Measurements from ENCODE around the gene ITGAX. TPM values are rescaled to one million over a fixed set of nuclear protein-coding genes. Genes with fewer than 3 reads are reported as not detected.
"Not testable (repeated sequence)": the region's sequence is repeated elsewhere in the genome, so short reads cannot be mapped to it uniquely, and the experiment has no call there.

ITGAX gene
- polyA plus RNA-seq, 1 of the 3 experiments (the other 2 are of a cell fraction), result 0.66 TPM

- TF ChIP-seq EZH2phosphoT487 (IDR thresholded peaks at IDR 0.05; ENCODE audit: borderline replicate concordance, low read depth), result no peak
- TF ChIP-seq ZBTB33 (IDR thresholded peaks at IDR 0.05; ENCODE audit: borderline replicate concordance, low read depth), result no peak
Measured at GRCh38 chr16:31305219-31305618, 49.8 kb upstream of the ITGAX start (continued).

DNA sequence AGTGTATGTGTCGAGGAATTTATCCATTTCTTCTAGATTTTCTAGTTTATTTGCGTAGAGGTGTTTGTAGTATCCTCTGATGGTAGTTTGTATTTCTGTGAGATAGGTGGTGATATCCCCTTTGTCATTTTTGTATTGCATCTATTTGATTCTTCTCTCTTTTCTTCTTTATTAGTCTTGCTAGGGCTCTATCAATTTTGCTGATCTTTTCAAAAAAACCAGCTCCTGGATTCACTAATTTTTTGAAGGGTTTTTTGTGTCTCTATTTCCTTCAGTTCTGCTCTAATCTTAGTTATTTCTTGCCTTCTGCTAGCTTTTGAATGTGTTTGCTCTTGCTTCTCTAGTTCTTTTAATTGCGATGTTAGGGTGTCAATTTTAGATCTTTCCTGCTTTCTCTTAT, 46.6 kb upstream of the ITGAX start:
- DNase-seq; H3K79me2 ChIP-seq (ENCODE audit: insufficient read depth); H3F3A ChIP-seq (replicated peaks; ENCODE audit: insufficient read depth); H3K4me3 ChIP-seq (ENCODE audit: low read depth in 2 of 2, low read length in 1 of 2); H3K4me1 ChIP-seq (ENCODE audit: control insufficient read depth in 1 of 2, insufficient read depth in 2 of 2, low read depth in 1 of 2, low read length in 1 of 2); H3K36me3 ChIP-seq (replicated peaks in 1 of 2; ENCODE audit: control insufficient read depth in 1 of 2, insufficient read depth in 2 of 2, low read length in 1 of 2); H3K9ac ChIP-seq; H3K4me2 ChIP-seq; H4K20me1 ChIP-seq (ENCODE audit: insufficient read depth); H3K9me3 ChIP-seq; CTCF ChIA-PET; H3K9me2 ChIP-seq; H3K27ac ChIP-seq (ENCODE audit: low read depth in 2 of 2, low read length in 1 of 2); POLR2A ChIA-PET; H2AFZ ChIP-seq (ENCODE audit: low read depth); H3K27me3 ChIP-seq (ENCODE audit: insufficient read depth): not testable (repeated sequence)
- 7% methylated on average over 3 of the region's 3 CpGs for WGBS (ENCODE audit: low lambda C conversion rate)

GRCh38 chr16:31322500-31322899, 32.5 kb upstream of the ITGAX start:
- no peaks in the 10 kb centered on the region for H3K9me3 ChIP-seq
- H4K20me1 ChIP-seq (ENCODE audit: insufficient read depth), result no peaks in the 10 kb centered on the region
- H3K4me3 ChIP-seq (ENCODE audit: low read depth in 2 of 2, low read length in 1 of 2), result no peak overlapping the region
- TF ChIP-seq EZH2phosphoT487 (IDR thresholded peaks at IDR 0.05; ENCODE audit: borderline replicate concordance, low read depth), result no peak
- TF ChIP-seq RXRA (IDR thresholded peaks at IDR 0.05; ENCODE audit: borderline replicate concordance, low read depth), result no peak
- TF ChIP-seq, protein P1, sequence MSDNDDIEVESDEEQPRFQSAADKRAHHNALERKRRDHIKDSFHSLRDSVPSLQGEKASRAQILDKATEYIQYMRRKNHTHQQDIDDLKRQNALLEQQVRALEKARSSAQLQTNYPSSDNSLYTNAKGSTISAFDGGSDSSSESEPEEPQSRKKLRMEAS (IDR thresholded peaks at IDR 0.05; ENCODE audit: low read depth), result no peak
- TF ChIP-seq REST (IDR thresholded peaks at IDR 0.05; ENCODE audit: low read depth, low read length), result no peak
- TF ChIP-seq, protein P2, sequence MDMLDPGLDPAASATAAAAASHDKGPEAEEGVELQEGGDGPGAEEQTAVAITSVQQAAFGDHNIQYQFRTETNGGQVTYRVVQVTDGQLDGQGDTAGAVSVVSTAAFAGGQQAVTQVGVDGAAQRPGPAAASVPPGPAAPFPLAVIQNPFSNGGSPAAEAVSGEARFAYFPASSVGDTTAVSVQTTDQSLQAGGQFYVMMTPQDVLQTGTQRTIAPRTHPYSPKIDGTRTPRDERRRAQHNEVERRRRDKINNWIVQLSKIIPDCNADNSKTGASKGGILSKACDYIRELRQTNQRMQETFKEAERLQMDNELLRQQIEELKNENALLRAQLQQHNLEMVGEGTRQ (IDR thresholded peaks at IDR 0.05; ENCODE audit: borderline replicate concordance, low read depth, low read length), result no peak
- TF ChIP-seq GATA2 (CRISPR knock-in tag; IDR thresholded peaks at IDR 0.05), result no peak
- ChIA-PET POLR2A (no interaction called here), CTCF (no interaction called here)
- H3K79me2 ChIP-seq (ENCODE audit: insufficient read depth), result no peaks in the 10 kb centered on the region
- H3K36me3 ChIP-seq (replicated peaks in 1 of 2; ENCODE audit: control insufficient read depth in 1 of 2, insufficient read depth in 2 of 2, low read length in 1 of 2), result no peaks in the 10 kb centered on the region
- peaks cover 28% of the 10 kb centered on the region for H3K27me3 ChIP-seq (ENCODE audit: insufficient read depth)
- no peak overlapping the region for H3K9ac ChIP-seq
- DNase-seq, result no peak
- no peak overlapping the region for H2AFZ ChIP-seq (ENCODE audit: low read depth)
- H3K4me1 ChIP-seq (ENCODE audit: control insufficient read depth in 1 of 2, insufficient read depth in 2 of 2, low read depth in 1 of 2, low read length in 1 of 2), result no peaks in the 10 kb centered on the region
- WGBS (ENCODE audit: low lambda C conversion rate), result 2% methylated on average over 1 of the region's 1 CpG
- H3K9me2 ChIP-seq, result no peaks in the 10 kb centered on the region
- H3F3A ChIP-seq (replicated peaks; ENCODE audit: insufficient read depth), result no peaks in the 10 kb centered on the region
- H3K4me2 ChIP-seq, result no peak overlapping the region
- H3K27ac ChIP-seq (ENCODE audit: low read depth in 2 of 2, low read length in 1 of 2), result no peak overlapping the region

All from SK-N-SH (cell line).